K562 (cell line): ENCODE data around the gene MTHFR. TPM values are rescaled to one million over a fixed set of nuclear protein-coding genes. Genes with fewer than 3 reads are reported as not detected.
A peak's percentile ranks its signal among the peaks of the same experiment; 100 is the strongest.

Experiments used
- ADNP ChIP-seq: fragments of 200-800 bp; sonication (Bioruptor generic); IDR thresholded peaks from 2 replicates; pipeline ENCODE4 v1.6.1; 2016; ENCODE audit warnings: missing genetic modification characterization, missing compliant biosample characterization
- ATF6 ChIP-seq: sonication (generic); formaldehyde crosslinking; IDR thresholded peaks from 2 replicates; pipeline ENCODE4 v1.4.0; 2020; ENCODE audit warnings: mild to moderate bottlenecking, missing genetic modification reagents
- BRF1 ChIP-seq: IDR thresholded peaks from 3 replicates; pipeline ENCODE4 v1.6.1; 2011; ENCODE audit warnings: borderline replicate concordance, mild to moderate bottlenecking; ENCODE audit not compliant: insufficient read length; ENCODE audit errors: extremely low read depth
- CHD2 ChIP-seq: IDR thresholded peaks from 2 replicates; pipeline ENCODE4 v1.6.1; 2011; ENCODE audit warnings: low read depth, low read length
- KLF13 ChIP-seq: fragments of 450-650 bp; IDR thresholded peaks from 2 replicates; pipeline ENCODE4 v1.6.1; 2016; ENCODE audit warnings: missing genetic modification characterization, low read depth, mild to moderate bottlenecking, missing compliant biosample characterization, moderate library complexity, borderline replicate concordance
- MAFF ChIP-seq: IDR thresholded peaks from 2 replicates; pipeline ENCODE4 v1.6.1; 2012; ENCODE audit warnings: low read length, improper control_type of control experiment
- MCM2 ChIP-seq: fragments of 450-650 bp; IDR thresholded peaks from 2 replicates; pipeline ENCODE4 v1.6.1; 2017; ENCODE audit warnings: low read depth, mild to moderate bottlenecking
- NONO ChIP-seq, 2 experiments: fragments of 200-400 bp in 1 of 2; fragments of 450-650 bp in 1 of 2; formaldehyde crosslinking in 1 of 2; IDR thresholded peaks; 2 replicates each; pipeline ENCODE4 v1.6.1; 2017; ENCODE audit warnings: low read depth in 2 of 2, mild to moderate bottlenecking in 2 of 2, moderate library complexity in 2 of 2, low read length in 1 of 2
- PHF20 ChIP-seq: fragments of 450-650 bp; IDR thresholded peaks from 2 replicates; pipeline ENCODE4 v1.6.1; 2018; ENCODE audit not compliant: partially characterized antibody
- PHF8 ChIP-seq: fragments of 200-600 bp; sonication (generic); IDR thresholded peaks from 2 replicates; pipeline ENCODE4 v1.6.1; 2012; ENCODE audit warnings: mixed run types, mild to moderate bottlenecking, inconsistent platforms, low read length, moderate library complexity, borderline replicate concordance
- SMC3 ChIP-seq: conservative IDR thresholded peaks from 2 replicates; pipeline ENCODE4 v1.6.1; 2011; ENCODE audit warnings: low read depth, low read length, improper control_type of control experiment; ENCODE audit not compliant: insufficient read depth
- TAF15 ChIP-seq: fragments of 200-400 bp; formaldehyde crosslinking; IDR thresholded peaks from 2 replicates; pipeline ENCODE4 v1.6.1; 2017; ENCODE audit warnings: mild to moderate bottlenecking, low read depth, low read length, moderate library complexity
- TEAD2 ChIP-seq: fragments of 450-650 bp; IDR thresholded peaks from 2 replicates; pipeline ENCODE4 v1.6.1; 2016; ENCODE audit warnings: missing genetic modification characterization, control low read depth, missing compliant biosample characterization
- YY1 ChIP-seq, 3 experiments: IDR thresholded peaks; 2 replicates each; pipeline ENCODE4 v1.6.1; 2011; ENCODE audit warnings: low read length in 2 of 3, mild to moderate bottlenecking in 2 of 3, moderate library complexity in 2 of 3, borderline replicate concordance in 1 of 3, control low read depth in 1 of 3, low read depth in 1 of 3; ENCODE audit not compliant: insufficient read depth in 3 of 3, insufficient replicate concordance in 2 of 3, control insufficient read depth in 1 of 3, insufficient read length in 1 of 3; ENCODE audit errors: extremely low read depth in 1 of 3
- ZFP1 ChIP-seq: fragments of 450-650 bp; formaldehyde crosslinking; IDR thresholded peaks from 2 replicates; pipeline ENCODE4 v1.4.0; 2020; ENCODE audit warnings: mild to moderate bottlenecking, mixed read lengths
- ZNF695 ChIP-seq: fragments of 450-650 bp; formaldehyde crosslinking; IDR thresholded peaks from 2 replicates; pipeline ENCODE4 v1.4.0; 2020; ENCODE audit warnings: mild to moderate bottlenecking, moderate library complexity
- ZNF764 ChIP-seq: fragments of 250-450 bp; sonication (Bioruptor Pico); IDR thresholded peaks from 2 replicates; pipeline ENCODE4 v1.4.0; 2020; ENCODE audit warnings: low read depth, mild to moderate bottlenecking, moderate library complexity
- polyA plus RNA-seq, 8 experiments: library from polyadenylated mRNA; depleted of rRNA in 4 of 8; stranded (reverse) in 5 of 8; unstranded in 3 of 8; fragments of >200 nt; fragmentation: Nextera tagmentation in 2 of 8; fragmentation: Illumina TruSeq in 1 of 8; extraction: Ambion mirVana in 2 of 8; extraction: Trizol in 1 of 8; gene quantifications; 2 replicates each; pipeline versions ENCODE4 v1.2.1 to v1.2.3, GENCODE V29; 2011 to 2014; ENCODE audit warnings: inconsistent platforms in 1 of 8, missing spikeins in 1 of 8
- total RNA-seq, 7 experiments: library from RNA; depleted of rRNA in 6 of 7; stranded (reverse); fragments of >200 nt in 6 of 7; fragmentation: Illumina TruSeq in 2 of 7; extraction: Trizol in 2 of 7; gene quantifications; 2 replicates each; pipeline versions ENCODE4 v1.2.1 to v1.2.3, GENCODE V29; 2011 to 2021; ENCODE audit warnings: low replicate concordance in 1 of 7
- TF ChIP-seq, protein P1 (sequence below): fragments of 250-450 bp; sonication (Bioruptor Pico); IDR thresholded peaks from 2 replicates; pipeline ENCODE4 v1.5.0; 2022; ENCODE audit warnings: mild to moderate bottlenecking
- TF ChIP-seq, protein P2 (sequence below): sonication (generic); formaldehyde crosslinking; IDR thresholded peaks from 2 replicates; pipeline ENCODE4 v1.9.0; 2022; ENCODE audit warnings: mild to moderate bottlenecking, missing genetic modification reagents
- TF ChIP-seq, protein P3 (sequence below): fragments of 250-450 bp; sonication (Bioruptor Pico); IDR thresholded peaks from 2 replicates; pipeline ENCODE4 v1.5.0; 2020; ENCODE audit warnings: mild to moderate bottlenecking, borderline replicate concordance

Gene MTHFR
- total and polyA plus RNA-seq, 9 of the 15 experiments (the other 6 are each of a cell fraction or from before 2014, with no cell fraction given): 5.0 to 104 (median 62.6) TPM

GRCh38 chr1:11784993-11785769 is 20.6 kb downstream of the MTHFR start (continued):
- TF ChIP-seq SMC3 (peak; percentile 79), MAFF (no peak), KLF13 (no peak), ATF6 (CRISPR knock-in tag) (no peak), PHF8 (no peak), BRF1 (no peak), TAF15 (no peak), ZFP1 (CRISPR knock-in tag) (no peak), ADNP (tag) (no peak), CHD2 (peak; percentile 18; the same call in 1 of the 2 replicates), ZNF764 (CRISPR knock-in tag) (peak; percentile 54; the same call in 1 of the 2 replicates), MCM2 (no peak), NONO (IDR thresholded peaks at IDR 0.05; ENCODE audit: low read depth in 2 of 2, low read length in 1 of 2) (peak in 1 of 2 experiments; percentile 81; a peak in 2 of 4 replicates), ZNF695 (0 out of 2 replicates have a peak, but pooled peaks have one; percentile 22), TEAD2 (tag) (no peak), YY1 (IDR thresholded peaks at IDR 0.05; ENCODE audit: borderline replicate concordance in 1 of 3, control insufficient read depth in 1 of 3, extremely low read depth in 1 of 3, insufficient read depth in 3 of 3, insufficient read length in 1 of 3, insufficient replicate concordance in 2 of 3, low read depth in 1 of 3, low read length in 2 of 3) (peak in 2 of 3 experiments; percentile 15 to 49), PHF20 (no peak)
- TF ChIP-seq, protein P1, sequence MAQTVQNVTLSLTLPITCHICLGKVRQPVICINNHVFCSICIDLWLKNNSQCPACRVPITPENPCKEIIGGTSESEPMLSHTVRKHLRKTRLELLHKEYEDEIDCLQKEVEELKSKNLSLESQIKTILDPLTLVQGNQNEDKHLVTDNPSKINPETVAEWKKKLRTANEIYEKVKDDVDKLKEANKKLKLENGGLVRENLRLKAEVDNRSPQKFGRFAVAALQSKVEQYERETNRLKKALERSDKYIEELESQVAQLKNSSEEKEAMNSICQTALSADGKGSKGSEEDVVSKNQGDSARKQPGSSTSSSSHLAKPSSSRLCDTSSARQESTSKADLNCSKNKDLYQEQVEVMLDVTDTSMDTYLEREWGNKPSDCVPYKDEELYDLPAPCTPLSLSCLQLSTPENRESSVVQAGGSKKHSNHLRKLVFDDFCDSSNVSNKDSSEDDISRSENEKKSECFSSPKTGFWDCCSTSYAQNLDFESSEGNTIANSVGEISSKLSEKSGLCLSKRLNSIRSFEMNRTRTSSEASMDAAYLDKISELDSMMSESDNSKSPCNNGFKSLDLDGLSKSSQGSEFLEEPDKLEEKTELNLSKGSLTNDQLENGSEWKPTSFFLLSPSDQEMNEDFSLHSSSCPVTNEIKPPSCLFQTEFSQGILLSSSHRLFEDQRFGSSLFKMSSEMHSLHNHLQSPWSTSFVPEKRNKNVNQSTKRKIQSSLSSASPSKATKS (CRISPR knock-in tag): 0 out of 2 replicates have a peak, but pooled peaks have one; percentile 49
- TF ChIP-seq, protein P2, sequence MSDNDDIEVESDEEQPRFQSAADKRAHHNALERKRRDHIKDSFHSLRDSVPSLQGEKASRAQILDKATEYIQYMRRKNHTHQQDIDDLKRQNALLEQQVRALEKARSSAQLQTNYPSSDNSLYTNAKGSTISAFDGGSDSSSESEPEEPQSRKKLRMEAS (CRISPR knock-in tag): peak; percentile 44
- TF ChIP-seq, protein P3, sequence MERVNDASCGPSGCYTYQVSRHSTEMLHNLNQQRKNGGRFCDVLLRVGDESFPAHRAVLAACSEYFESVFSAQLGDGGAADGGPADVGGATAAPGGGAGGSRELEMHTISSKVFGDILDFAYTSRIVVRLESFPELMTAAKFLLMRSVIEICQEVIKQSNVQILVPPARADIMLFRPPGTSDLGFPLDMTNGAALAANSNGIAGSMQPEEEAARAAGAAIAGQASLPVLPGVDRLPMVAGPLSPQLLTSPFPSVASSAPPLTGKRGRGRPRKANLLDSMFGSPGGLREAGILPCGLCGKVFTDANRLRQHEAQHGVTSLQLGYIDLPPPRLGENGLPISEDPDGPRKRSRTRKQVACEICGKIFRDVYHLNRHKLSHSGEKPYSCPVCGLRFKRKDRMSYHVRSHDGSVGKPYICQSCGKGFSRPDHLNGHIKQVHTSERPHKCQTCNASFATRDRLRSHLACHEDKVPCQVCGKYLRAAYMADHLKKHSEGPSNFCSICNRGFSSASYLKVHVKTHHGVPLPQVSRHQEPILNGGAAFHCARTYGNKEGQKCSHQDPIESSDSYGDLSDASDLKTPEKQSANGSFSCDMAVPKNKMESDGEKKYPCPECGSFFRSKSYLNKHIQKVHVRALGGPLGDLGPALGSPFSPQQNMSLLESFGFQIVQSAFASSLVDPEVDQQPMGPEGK: no peak; the same call in 1 of the 2 replicates
